GM19455 (cell line): ENCODE results near the gene PCYT2.
A peak's percentile ranks its signal among the peaks of the same experiment; 100 is the strongest.

ENCODE experiments used
- ATAC-seq: cut with Tn5 transposase; IDR thresholded peaks from one replicate; pipeline ENCODE4 v1.9.1; 2021; ENCODE audit not compliant: unreplicated experiment

PCYT2 gene

GRCh38 chr17:81877569-81877968 lies 33.6 kb downstream of the PCYT2 start:
- no peak for ATAC-seq

GRCh38 chr17:81871387-81872230 lies 39.6 kb downstream of the PCYT2 start:
- peak; percentile 14 for ATAC-seq

GRCh38 chr17:81870981-81871386 lies 40.2 kb downstream of the PCYT2 start, which contains the start of gene ARHGDIA:
Gene ARHGDIA (minus strand): TSS chr17:81871337. CDS start chr17:81869930, 1,407 bp downstream.
- peak; percentile 42 for ATAC-seq

- ATAC-seq, result no peak
Observed at GRCh38 chr17:81870131-81870980, 40.8 kb downstream of the PCYT2 start.

- no peak for ATAC-seq
Observed at GRCh38 chr17:81869221-81870130, 41.7 kb downstream of the PCYT2 start.

GRCh38 chr17:81868674-81869220 lies 42.5 kb downstream of the PCYT2 start:
- ATAC-seq, result no peak

GRCh38 chr17:81867991-81868673 lies 43.1 kb downstream of the PCYT2 start:
- ATAC-seq, result no peak

GRCh38 chr17:81867170-81867990 lies 43.8 kb downstream of the PCYT2 start:
- ATAC-seq, result no peak

GRCh38 chr17:81866440-81867169 lies 44.6 kb downstream of the PCYT2 start:
- ATAC-seq, result no peak

- no peak for ATAC-seq
Observed at GRCh38 chr17:81865733-81866439, 45.3 kb downstream of the PCYT2 start.

GRCh38 chr17:81865358-81865732 lies 45.9 kb downstream of the PCYT2 start:
- ATAC-seq, result no peak

GRCh38 chr17:81863833-81864768 lies 47.1 kb downstream of the PCYT2 start:
- ATAC-seq, result no peak

GRCh38 chr17:81863123-81863675 lies 48.0 kb downstream of the PCYT2 start:
- no peak for ATAC-seq

GRCh38 chr17:81860756-81861568 lies 50.2 kb downstream of the PCYT2 start:
- peak; percentile 79 for ATAC-seq

- ATAC-seq, result peak; percentile 8
Observed at GRCh38 chr17:81859906-81860755, 51.1 kb downstream of the PCYT2 start, which contains the start of gene P4HB. Gene P4HB (minus strand): TSS chr17:81860535. CDS start chr17:81860471, 64 bp downstream.
